ENCODE data around the gene PPIL4. TPM values are rescaled to one million over a fixed set of nuclear protein-coding genes. Genes with fewer than 3 reads are reported as not detected.

The PPIL4 gene
- total RNA-seq, 1 experiment from 2014 or later, result 36.9 TPM

DNA sequence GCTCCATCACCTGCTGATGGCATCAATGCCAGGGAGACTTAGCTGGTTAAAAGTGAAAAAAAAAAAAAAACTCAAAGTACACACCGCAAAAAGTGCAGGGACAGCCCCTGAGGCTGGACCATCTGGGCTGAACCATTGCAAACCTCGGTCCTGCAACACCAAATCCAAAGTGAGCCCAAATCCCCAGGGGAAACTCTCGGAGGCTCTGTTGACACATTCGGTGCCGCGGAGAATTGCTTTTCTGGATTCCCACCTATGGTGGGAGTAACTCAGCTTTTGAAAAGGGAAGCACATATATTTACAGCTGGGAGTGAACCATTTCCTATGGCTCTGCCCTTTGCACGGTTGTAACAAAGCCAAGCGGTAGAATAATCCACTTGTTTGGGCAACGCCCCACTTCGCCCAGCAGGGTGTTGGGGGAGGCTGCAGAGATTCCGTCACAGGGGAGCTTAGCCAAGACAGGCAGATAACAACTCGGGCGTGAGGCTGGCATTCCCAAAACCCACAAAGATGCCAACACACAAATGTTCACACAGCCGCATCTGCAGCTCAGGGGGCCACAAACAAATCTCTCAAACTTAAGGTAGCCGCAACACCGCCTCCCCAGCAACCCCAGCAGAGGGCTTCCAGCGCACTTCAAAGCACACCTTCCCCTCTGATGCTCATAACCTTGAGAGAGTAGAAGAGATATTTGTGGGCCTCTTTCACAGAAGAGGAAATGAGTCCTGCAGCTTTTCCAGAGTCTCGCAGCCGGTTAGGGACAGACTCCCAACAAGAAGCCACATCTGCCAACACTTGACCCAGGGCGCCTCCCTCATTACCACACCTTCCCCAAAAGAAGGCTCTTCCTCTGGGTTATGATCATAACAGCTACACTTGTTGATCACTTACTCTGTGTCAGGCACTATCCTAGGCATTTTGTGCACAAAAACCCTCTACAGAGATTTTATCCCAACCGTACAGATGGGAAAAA is 72.5 kb downstream of the PPIL4 start:
- no CpG with 5 or more reads among the region's 21 CpGs for WGBS (ENCODE audit: extremely low coverage, insufficient read length, low lambda C conversion rate)
- H2BK20ac ChIP-seq (ENCODE audit: low read depth, low read length, poor library complexity, severe bottlenecking), result no peak overlapping the region
- TF ChIP-seq, protein P1, sequence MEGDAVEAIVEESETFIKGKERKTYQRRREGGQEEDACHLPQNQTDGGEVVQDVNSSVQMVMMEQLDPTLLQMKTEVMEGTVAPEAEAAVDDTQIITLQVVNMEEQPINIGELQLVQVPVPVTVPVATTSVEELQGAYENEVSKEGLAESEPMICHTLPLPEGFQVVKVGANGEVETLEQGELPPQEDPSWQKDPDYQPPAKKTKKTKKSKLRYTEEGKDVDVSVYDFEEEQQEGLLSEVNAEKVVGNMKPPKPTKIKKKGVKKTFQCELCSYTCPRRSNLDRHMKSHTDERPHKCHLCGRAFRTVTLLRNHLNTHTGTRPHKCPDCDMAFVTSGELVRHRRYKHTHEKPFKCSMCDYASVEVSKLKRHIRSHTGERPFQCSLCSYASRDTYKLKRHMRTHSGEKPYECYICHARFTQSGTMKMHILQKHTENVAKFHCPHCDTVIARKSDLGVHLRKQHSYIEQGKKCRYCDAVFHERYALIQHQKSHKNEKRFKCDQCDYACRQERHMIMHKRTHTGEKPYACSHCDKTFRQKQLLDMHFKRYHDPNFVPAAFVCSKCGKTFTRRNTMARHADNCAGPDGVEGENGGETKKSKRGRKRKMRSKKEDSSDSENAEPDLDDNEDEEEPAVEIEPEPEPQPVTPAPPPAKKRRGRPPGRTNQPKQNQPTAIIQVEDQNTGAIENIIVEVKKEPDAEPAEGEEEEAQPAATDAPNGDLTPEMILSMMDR (conservative IDR thresholded peaks at IDR 0.05), result no peak
- no peaks in the 10 kb centered on the region for H4K20me1 ChIP-seq (ENCODE audit: control insufficient read depth, insufficient read depth, insufficient read length)
- H3K27me3 ChIP-seq (ENCODE audit: insufficient read depth, low read length), result no peaks in the 10 kb centered on the region
- no peaks in the 10 kb centered on the region for H3K79me1 ChIP-seq (ENCODE audit: insufficient read depth, low read depth, low read length, poor library complexity, severe bottlenecking)
- DNase-seq, result no peak
- Mint-ChIP-seq H3K4me1 (peaks cover 8 to 9% of the 10 kb centered on the region in 2 experiments), H3K27ac (no peak overlapping the region), H3K9me3 (no peaks in the 10 kb centered on the region), H3K36me3 (ENCODE audit: insufficient read depth in 1 of 3, low read depth in 3 of 3) (no peaks in the 10 kb centered on the region), H3K4me3 (no peak overlapping the region), H3K27me3 (ENCODE audit: low read depth) (no peaks in the 10 kb centered on the region)
- H2BK15ac ChIP-seq (ENCODE audit: low read depth, low read length), result no peak overlapping the region
- no peaks in the 10 kb centered on the region for H3K9me3 ChIP-seq (ENCODE audit: control insufficient read depth, low read depth, low read length)
- no peak overlapping the region for H3T11ph ChIP-seq (ENCODE audit: low read length)
- H2BK5ac ChIP-seq (ENCODE audit: insufficient read length, low read length), result no peak overlapping the region
- H3K23me2 ChIP-seq (ENCODE audit: insufficient read length, low read depth, low read length, poor library complexity, severe bottlenecking), result no peaks in the 10 kb centered on the region
- H4K8ac ChIP-seq (replicated peaks; ENCODE audit: insufficient read length, low read depth, low read length), result no peak overlapping the region
- H3K27ac ChIP-seq (ENCODE audit: insufficient read length, low read depth, low read length), result no peak overlapping the region
- H3K4me1 ChIP-seq (ENCODE audit: insufficient read depth, low read length), result no peaks in the 10 kb centered on the region
- no peak overlapping the region for H3K4me2 ChIP-seq (ENCODE audit: insufficient read depth, insufficient read length, low read length)
- H3K14ac ChIP-seq (ENCODE audit: insufficient read depth, low read length), result no peak overlapping the region; the same call in 1 of the 2 replicates
- H4K91ac ChIP-seq (ENCODE audit: insufficient read length, low read depth, low read length), result no peak overlapping the region
- H3K56ac ChIP-seq (ENCODE audit: insufficient read length, low read depth, low read length), result no peak overlapping the region
- no peak overlapping the region for H4K5ac ChIP-seq (ENCODE audit: insufficient read length, low read depth, low read length)
- H3K18ac ChIP-seq (ENCODE audit: insufficient read length, low read depth, low read length), result no peak overlapping the region
- H3K23ac ChIP-seq (ENCODE audit: insufficient read length, low read depth, low read length), result no peak overlapping the region
- H3K9ac ChIP-seq (ENCODE audit: extremely low read depth, insufficient read length, low read length), result no peak overlapping the region
- H2BK120ac ChIP-seq (ENCODE audit: low read depth, low read length, poor library complexity, severe bottlenecking), result no peak overlapping the region
- H3K79me2 ChIP-seq (ENCODE audit: insufficient read depth, low read length), result no peaks in the 10 kb centered on the region
- no peak overlapping the region for H2AK5ac ChIP-seq (ENCODE audit: insufficient read length, low read length)
- no peak overlapping the region for H2BK12ac ChIP-seq (ENCODE audit: insufficient read length, low read depth, low read length)
- H3K4ac ChIP-seq (ENCODE audit: low read depth, low read length), result no peak overlapping the region
- H2AFZ ChIP-seq (ENCODE audit: low read length), result no peak overlapping the region

All from H9 (cell line).